Activated CD4-positive, alpha-beta memory T cell treated with anti-CD3 and anti-CD28 coated beads, Interleukin-2, amount 10 ng/mL, durations not matched to agents 7 days and 5 days (primary cell): ENCODE measurements around the gene PYGL. TPM values are rescaled to one million over a fixed set of nuclear protein-coding genes. Genes with fewer than 3 reads are reported as not detected.
"Not testable (repeated sequence)": the region's sequence is repeated elsewhere in the genome, so short reads cannot be mapped to it uniquely, and the experiment has no call there.

Experiments used
- CTCF ChIA-PET: fragments of 350-600 bp; sonication (Branson Sonifier 250); formaldehyde crosslinking; loops from one replicate; lab custom pipeline; 2021; ENCODE audit warnings: antibody characterized with exemption, inconsistent platforms; lab: Charles Lee
- POLR2A ChIA-PET: fragments of 350-600 bp; sonication (Branson Sonifier 250); formaldehyde crosslinking; loops from one replicate; lab custom pipeline; 2021; ENCODE audit warnings: antibody characterized with exemption; lab: Charles Lee
- DNase-seq: peaks from one replicate; pipeline ENCODE4 v3.0.0-alpha.2; 2020
- H3K27ac Mint-ChIP-seq: one replicate; pipeline ENCODE4 v1.8.0; 2021; ENCODE audit warnings: mild to moderate bottlenecking, mixed read lengths
- H3K27me3 Mint-ChIP-seq: one replicate; pipeline ENCODE4 v1.8.0; 2021; ENCODE audit warnings: mixed read lengths
- H3K36me3 Mint-ChIP-seq: one replicate; pipeline ENCODE4 v1.8.0; 2021; ENCODE audit warnings: low read depth, mixed read lengths
- H3K4me1 Mint-ChIP-seq: one replicate; pipeline ENCODE4 v1.8.0; 2021; ENCODE audit warnings: mixed read lengths
- H3K4me3 Mint-ChIP-seq: one replicate; pipeline ENCODE4 v1.8.0; 2021; ENCODE audit warnings: mild to moderate bottlenecking, mixed read lengths
- H3K9me3 Mint-ChIP-seq: one replicate; pipeline ENCODE4 v1.8.0; 2021; ENCODE audit warnings: mixed read lengths
- total RNA-seq, 2 experiments: library from RNA; stranded (reverse); gene quantifications; one replicate each; pipeline ENCODE4 v1.2.3, GENCODE V29; 2021

Gene PYGL
- total RNA-seq, 2 experiments from 2014 or later: 0.40 to 0.53 TPM

DNA sequence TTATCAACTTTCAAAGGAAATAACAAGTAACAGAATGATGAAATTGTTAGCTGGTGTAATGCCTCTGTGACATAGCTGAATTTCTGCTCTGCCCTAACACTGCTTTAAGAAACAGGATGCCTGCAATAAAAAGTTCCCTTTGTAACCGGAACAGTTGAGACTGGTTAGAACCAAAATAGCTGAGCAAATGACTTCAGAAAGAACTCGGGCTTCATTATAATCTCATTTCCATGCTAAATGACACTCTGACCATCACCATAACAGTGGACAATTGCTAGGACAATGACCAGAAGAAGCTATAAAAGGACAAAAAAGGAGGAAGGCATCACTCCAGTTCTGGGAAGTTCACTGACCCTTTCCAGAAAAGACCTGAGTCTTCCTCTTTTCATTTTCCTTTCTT, 23.5 kb upstream of the PYGL start:
- no peak overlapping the region for H3K4me3 Mint-ChIP-seq
- H3K36me3 Mint-ChIP-seq: no peaks in the 10 kb centered on the region
- ChIA-PET CTCF (no interaction called here), POLR2A (no interaction called here)
- no peaks in the 10 kb centered on the region for H3K9me3 Mint-ChIP-seq
- DNase-seq: no peak
- no peak overlapping the region for H3K27ac Mint-ChIP-seq
- H3K4me1 Mint-ChIP-seq: no peaks in the 10 kb centered on the region
- peaks cover 6% of the 10 kb centered on the region for H3K27me3 Mint-ChIP-seq

DNA sequence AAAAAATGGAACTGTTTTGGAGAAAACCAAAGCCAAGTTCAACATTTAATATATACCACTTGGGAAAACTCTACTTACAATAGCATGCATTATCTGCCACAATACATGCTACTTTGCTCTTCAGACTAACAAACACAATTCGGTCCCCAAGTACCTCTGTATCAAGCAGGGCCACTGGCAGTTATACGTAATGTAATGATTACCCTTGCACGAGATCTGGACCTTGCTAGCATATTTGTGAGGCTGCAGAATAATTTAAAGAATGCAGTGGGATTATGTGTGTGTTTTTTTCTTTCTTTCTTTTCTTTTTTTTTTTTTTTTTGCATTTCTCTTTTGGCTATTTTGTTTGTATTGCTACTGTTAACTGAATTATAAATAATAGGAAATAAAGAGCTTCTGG, 22.8 kb upstream of the PYGL start:
- ChIA-PET POLR2A (no interaction called here), CTCF (no interaction called here)
- H3K27ac Mint-ChIP-seq: no peak overlapping the region
- no peaks in the 10 kb centered on the region for H3K36me3 Mint-ChIP-seq
- no peak overlapping the region for H3K4me3 Mint-ChIP-seq
- no peak for DNase-seq
- no peaks in the 10 kb centered on the region for H3K4me1 Mint-ChIP-seq
- no peaks in the 10 kb centered on the region for H3K9me3 Mint-ChIP-seq
- peaks cover 6% of the 10 kb centered on the region for H3K27me3 Mint-ChIP-seq

- H3K27ac Mint-ChIP-seq: no peak overlapping the region
- POLR2A ChIA-PET: no interaction called here
- no peaks in the 10 kb centered on the region for H3K36me3 Mint-ChIP-seq
- DNase-seq: no peak
- H3K9me3 Mint-ChIP-seq: no peaks in the 10 kb centered on the region
- H3K4me1 Mint-ChIP-seq: no peaks in the 10 kb centered on the region
- peaks cover 6% of the 10 kb centered on the region for H3K27me3 Mint-ChIP-seq
- no peak overlapping the region for H3K4me3 Mint-ChIP-seq
- CTCF ChIA-PET: interaction anchor here (0.7 kb wide), 1 partner anchor 9 kb away, joined by 3 read pairs; no protein-coding TSS in a partner anchor
Measured at GRCh38 chr14:50964683-50965390, 20.6 kb upstream of the PYGL start.

GRCh38 chr14:50963919-50964318, 19.6 kb upstream of the PYGL start:
- H3K27me3 Mint-ChIP-seq: peaks cover 6% of the 10 kb centered on the region
- no peak overlapping the region for H3K4me3 Mint-ChIP-seq
- ChIA-PET POLR2A (no interaction called here), CTCF (no interaction called here)
- H3K36me3 Mint-ChIP-seq: no peaks in the 10 kb centered on the region
- H3K9me3 Mint-ChIP-seq: no peaks in the 10 kb centered on the region
- no peak overlapping the region for H3K27ac Mint-ChIP-seq
- no peaks in the 10 kb centered on the region for H3K4me1 Mint-ChIP-seq
- no peak for DNase-seq

GRCh38 chr14:50961605-50962221, 17.4 kb upstream of the PYGL start:
- Mint-ChIP-seq H3K27me3 (peaks cover 6% of the 10 kb centered on the region), H3K4me3 (no peak overlapping the region), H3K4me1 (no peaks in the 10 kb centered on the region), H3K9me3 (no peaks in the 10 kb centered on the region), H3K27ac (no peak overlapping the region), H3K36me3 (no peaks in the 10 kb centered on the region)
- DNase-seq: no peak
- POLR2A ChIA-PET: no interaction called here
- CTCF ChIA-PET: no interaction called here

- Mint-ChIP-seq H3K4me3 (no peak overlapping the region), H3K4me1 (peaks cover 6% of the 10 kb centered on the region), H3K36me3 (no peaks in the 10 kb centered on the region), H3K27ac (no peak overlapping the region), H3K9me3 (no peaks in the 10 kb centered on the region), H3K27me3 (peaks cover 2% of the 10 kb centered on the region)
- CTCF ChIA-PET: no interaction called here
- no peak for DNase-seq
- POLR2A ChIA-PET: no interaction called here
Measured at GRCh38 chr14:50957296-50957695, 13.0 kb upstream of the PYGL start.

- H3K27me3 Mint-ChIP-seq, H3K4me3 Mint-ChIP-seq, H3K4me1 Mint-ChIP-seq, DNase-seq, H3K27ac Mint-ChIP-seq, H3K9me3 Mint-ChIP-seq, H3K36me3 Mint-ChIP-seq, CTCF ChIA-PET, POLR2A ChIA-PET: not testable (repeated sequence)
Measured at GRCh38 chr14:50956421-50956820, 12.1 kb upstream of the PYGL start.

DNA sequence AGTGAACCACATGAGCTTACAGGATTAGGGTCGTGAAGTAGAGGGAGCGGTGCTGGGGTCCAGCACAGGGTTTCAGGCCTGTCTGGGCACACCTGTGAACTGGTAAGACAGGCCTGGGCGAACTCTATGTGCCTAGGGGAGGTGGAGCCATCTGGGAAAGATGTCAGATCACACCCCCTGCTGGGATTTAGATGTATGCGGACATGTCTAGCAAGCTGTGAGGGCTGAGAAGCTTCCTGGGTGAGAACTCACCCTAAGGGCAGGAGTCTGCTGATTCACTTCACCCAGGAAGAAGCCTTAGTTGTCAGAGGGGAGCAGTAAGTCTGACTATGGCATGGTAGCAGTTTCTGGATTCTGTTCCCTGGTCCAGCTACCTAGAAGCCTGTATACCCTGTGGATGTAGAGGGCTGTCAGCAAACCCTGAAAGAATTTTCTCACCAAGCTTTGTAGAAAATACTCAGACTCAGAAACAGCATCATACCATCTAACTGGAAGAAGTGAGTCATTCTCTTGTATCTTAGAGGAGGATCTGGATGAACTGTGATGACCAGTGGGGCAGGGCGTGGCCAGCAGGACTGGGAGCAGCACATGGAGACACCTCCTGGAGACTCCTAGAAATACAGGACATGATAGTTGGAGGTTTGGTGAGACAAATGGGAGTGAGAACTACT, 11.2 kb upstream of the PYGL start:
- Mint-ChIP-seq H3K36me3 (no peaks in the 10 kb centered on the region), H3K27me3 (no peaks in the 10 kb centered on the region), H3K4me1 (peaks cover 6% of the 10 kb centered on the region), H3K27ac (no peak overlapping the region), H3K9me3 (no peaks in the 10 kb centered on the region), H3K4me3 (no peak overlapping the region)
- POLR2A ChIA-PET: no interaction called here
- CTCF ChIA-PET: interaction anchor here (0.6 to 0.7 kb wide), 2 partner anchors 9 to 192 kb away, joined by 3 read pairs; no protein-coding TSS in a partner anchor
- DNase-seq: no peak

GRCh38 chr14:50954811-50955372, 10.6 kb upstream of the PYGL start:
- CTCF ChIA-PET: interaction anchor here (0.6 to 0.7 kb wide), 2 partner anchors 10 to 192 kb away, joined by 3 read pairs; no protein-coding TSS in a partner anchor
- POLR2A ChIA-PET: no interaction called here
- H3K27ac Mint-ChIP-seq: no peak overlapping the region
- H3K4me1 Mint-ChIP-seq: peaks cover 6% of the 10 kb centered on the region
- H3K36me3 Mint-ChIP-seq: no peaks in the 10 kb centered on the region
- H3K9me3 Mint-ChIP-seq: no peaks in the 10 kb centered on the region
- H3K4me3 Mint-ChIP-seq: no peak overlapping the region
- DNase-seq: no peak
- H3K27me3 Mint-ChIP-seq: no peaks in the 10 kb centered on the region

- CTCF ChIA-PET: no interaction called here
- POLR2A ChIA-PET: no interaction called here
Measured at GRCh38 chr14:50953502-50953901, 9.2 kb upstream of the PYGL start.

GRCh38 chr14:50951032-50951431, 6.7 kb upstream of the PYGL start:
- CTCF ChIA-PET: interaction anchor here (0.7 kb wide), 1 partner anchor 89 kb away, joined by 4 read pairs; no protein-coding TSS in a partner anchor
- no peaks in the 10 kb centered on the region for H3K27me3 Mint-ChIP-seq
- no peak for DNase-seq
- H3K27ac Mint-ChIP-seq: no peak overlapping the region
- peaks cover 6% of the 10 kb centered on the region for H3K4me1 Mint-ChIP-seq
- no peaks in the 10 kb centered on the region for H3K9me3 Mint-ChIP-seq
- no peaks in the 10 kb centered on the region for H3K36me3 Mint-ChIP-seq
- no peak overlapping the region for H3K4me3 Mint-ChIP-seq
- POLR2A ChIA-PET: no interaction called here

More at GRCh38 chr14:50953502-50953901, 9.2 kb upstream of the PYGL start:
- Mint-ChIP-seq H3K9me3 (no peaks in the 10 kb centered on the region), H3K4me1 (peaks cover 6% of the 10 kb centered on the region), H3K27ac (no peak overlapping the region), H3K4me3 (no peak overlapping the region), H3K36me3 (no peaks in the 10 kb centered on the region), H3K27me3 (no peaks in the 10 kb centered on the region)
- no peak for DNase-seq

GRCh38 chr14:50948205-50948604, 3.9 kb upstream of the PYGL start:
- peaks cover 12% of the 10 kb centered on the region for H3K4me1 Mint-ChIP-seq
- H3K27me3 Mint-ChIP-seq: peaks cover 15% of the 10 kb centered on the region
- H3K9me3 Mint-ChIP-seq: no peaks in the 10 kb centered on the region
- H3K36me3 Mint-ChIP-seq: no peaks in the 10 kb centered on the region
- POLR2A ChIA-PET: no interaction called here
- H3K27ac Mint-ChIP-seq: no peak overlapping the region
- no peak for DNase-seq
- no peak overlapping the region for H3K4me3 Mint-ChIP-seq
- CTCF ChIA-PET: no interaction called here

GRCh38 chr14:50947446-50947845, 3.2 kb upstream of the PYGL start:
- CTCF ChIA-PET: no interaction called here
- Mint-ChIP-seq H3K27ac (no peak overlapping the region), H3K4me1 (peaks cover 14% of the 10 kb centered on the region), H3K4me3 (no peak overlapping the region), H3K36me3 (no peaks in the 10 kb centered on the region), H3K9me3 (no peaks in the 10 kb centered on the region), H3K27me3 (peaks cover 20% of the 10 kb centered on the region)
- no peak for DNase-seq
- POLR2A ChIA-PET: no interaction called here
